ENCODE results near the gene CLK4.

The CLK4 gene

DNA sequence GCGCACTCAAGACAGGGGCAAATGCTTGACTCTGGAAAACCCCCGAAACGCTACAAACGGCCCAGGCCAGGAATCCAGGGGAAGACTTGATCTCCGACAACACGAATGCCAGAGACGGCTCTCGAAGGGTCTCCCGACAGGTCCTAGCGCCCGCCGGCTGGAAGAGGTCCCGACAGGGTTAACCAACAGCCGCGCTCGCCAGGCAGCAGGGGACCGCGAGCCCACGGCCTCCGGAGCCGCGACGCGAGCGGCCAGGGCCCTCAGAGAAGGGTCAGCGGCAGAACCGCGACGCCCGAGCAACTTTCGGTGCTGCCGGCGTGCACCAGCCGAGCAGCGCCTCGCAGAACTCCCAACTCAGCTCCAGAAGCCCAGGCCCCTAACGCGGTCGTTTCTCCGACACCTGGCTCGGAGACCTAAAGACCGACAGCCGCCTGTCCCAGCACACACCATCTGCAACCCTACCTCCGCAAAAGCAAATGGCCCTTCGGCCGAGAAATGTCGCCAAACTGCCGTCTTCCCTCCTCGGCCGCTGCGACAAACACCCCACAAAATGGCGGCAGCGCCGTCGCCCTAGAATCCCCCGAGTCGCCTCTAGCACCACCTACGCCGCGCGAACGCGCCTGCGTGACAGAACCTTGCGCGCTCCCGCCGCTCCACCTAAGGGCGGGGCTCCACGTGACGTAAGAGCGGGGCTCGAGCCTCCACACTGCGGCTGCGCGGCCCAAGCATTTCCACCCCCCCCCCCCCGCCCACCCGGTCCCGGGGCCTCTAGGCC, at the start of gene CLK4:
CLK4 (minus strand) TSS at position 567 of the 775 bp plus-strand sequence. CDS start 3,634 bp downstream, outside the sequence.
- DNase-seq (ENCODE audit: low spot score): peak; percentile 97

DNA sequence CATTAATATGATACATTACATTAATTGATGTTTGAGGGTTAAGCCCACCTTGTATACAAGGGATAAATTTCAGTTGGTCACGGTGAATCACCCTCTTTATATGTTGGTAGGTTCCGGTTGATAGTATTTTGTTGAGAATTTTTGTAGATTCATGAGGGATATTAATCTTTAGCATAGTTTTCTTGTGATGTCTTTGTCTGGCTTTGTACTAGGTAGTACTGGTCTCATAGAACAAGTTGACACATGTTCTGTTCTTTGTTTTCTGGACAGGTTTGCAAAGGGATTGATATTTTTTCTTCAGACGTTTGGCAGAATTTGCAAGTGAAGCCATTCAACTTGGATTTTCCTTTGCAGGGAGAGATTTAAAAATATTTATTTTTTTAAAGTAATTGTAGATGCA, 49.1 kb upstream of the CLK4 start:
- DNase-seq (ENCODE audit: low spot score): no peak

DNA sequence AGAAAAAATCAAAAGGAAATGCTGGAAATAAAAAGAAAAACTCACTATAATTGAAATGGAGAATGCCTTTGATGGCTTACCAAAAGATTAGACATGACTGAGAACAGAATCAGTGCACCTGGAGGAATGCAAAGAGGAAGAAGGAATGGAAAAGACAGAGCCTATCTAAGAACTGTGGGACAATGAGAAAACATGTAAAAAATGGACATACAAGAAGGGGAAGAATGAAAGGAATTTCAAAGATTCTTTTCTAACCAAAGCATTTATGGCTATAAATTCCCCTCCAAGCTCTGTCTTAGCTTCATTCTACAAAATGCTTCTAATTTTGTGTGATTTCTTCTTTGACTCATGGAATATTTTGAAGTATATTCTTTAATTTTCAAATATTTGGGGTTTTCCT, 47.5 kb upstream of the CLK4 start:
- no peak for DNase-seq (ENCODE audit: low spot score)

DNA sequence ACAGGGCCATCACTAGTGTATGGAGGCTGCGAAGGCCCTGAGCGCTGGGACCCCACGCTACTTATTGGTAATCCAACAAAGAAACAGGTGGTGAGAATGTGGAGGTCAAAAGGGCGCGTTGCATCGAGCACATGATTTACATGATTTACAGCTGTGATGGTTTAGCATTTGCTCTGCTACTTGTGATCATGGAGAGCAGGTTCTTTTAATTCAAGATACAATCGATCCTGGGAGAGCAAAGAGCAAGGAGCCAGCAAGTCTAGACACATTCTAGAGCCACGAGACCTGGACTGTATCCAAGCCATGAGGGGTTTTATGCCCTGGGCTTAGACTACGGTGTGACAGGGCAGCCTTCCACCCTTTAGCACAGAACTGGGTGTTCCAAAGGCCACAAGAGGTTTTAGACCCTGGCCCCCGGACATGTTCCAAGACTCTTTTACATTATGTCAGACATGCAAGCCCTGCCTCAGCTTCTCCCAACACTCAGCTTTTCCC, 47.0 kb upstream of the CLK4 start:
- no peak for DNase-seq (ENCODE audit: low spot score)

DNA sequence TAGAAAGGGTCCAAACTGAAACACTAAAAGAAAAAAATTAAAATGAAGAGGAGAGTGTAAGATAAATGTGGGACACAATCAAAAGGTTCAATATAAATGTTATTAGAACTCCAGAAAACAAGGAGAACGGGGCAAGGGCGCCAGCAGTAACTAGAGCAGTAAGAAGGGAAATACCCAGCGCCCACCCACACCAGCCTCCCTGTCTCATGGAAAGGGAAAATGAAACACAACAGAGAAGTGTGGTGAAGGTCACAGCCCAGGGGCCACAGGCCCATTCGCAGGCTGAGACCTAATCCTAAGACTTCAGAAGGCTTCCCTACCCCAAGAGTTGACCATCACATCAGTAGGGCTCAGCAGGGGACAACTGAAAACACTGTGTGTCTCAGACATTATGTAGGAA, 45.8 kb upstream of the CLK4 start:
- no peak for DNase-seq (ENCODE audit: low spot score)

DNA sequence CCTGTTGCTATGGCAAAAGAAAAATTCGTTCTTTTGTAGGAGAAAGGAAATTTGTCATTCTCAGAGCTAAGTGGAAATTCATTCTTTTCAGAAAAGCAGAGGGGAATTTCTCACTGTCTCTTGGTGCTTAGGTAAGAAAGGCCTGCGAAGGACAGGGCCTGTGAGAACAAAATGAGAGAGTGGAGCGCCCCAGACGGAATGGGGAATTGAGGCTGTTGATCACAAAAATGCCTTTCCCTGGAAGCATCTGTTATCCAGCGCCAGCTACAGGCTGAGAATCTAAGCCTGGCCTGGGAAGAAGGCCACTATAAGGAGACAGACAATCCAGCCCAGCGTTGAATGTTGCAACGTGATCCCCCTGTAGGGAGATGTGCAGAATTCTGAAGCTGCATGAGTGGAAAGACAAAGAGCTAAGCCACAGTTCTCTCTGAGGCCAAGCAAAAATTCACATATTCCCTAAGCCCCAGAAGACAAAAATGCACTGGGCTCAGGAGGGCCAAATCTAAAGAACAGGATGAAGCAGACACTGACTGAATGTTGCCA, 44.8 kb upstream of the CLK4 start:
- no peak for DNase-seq (ENCODE audit: low spot score)

DNA sequence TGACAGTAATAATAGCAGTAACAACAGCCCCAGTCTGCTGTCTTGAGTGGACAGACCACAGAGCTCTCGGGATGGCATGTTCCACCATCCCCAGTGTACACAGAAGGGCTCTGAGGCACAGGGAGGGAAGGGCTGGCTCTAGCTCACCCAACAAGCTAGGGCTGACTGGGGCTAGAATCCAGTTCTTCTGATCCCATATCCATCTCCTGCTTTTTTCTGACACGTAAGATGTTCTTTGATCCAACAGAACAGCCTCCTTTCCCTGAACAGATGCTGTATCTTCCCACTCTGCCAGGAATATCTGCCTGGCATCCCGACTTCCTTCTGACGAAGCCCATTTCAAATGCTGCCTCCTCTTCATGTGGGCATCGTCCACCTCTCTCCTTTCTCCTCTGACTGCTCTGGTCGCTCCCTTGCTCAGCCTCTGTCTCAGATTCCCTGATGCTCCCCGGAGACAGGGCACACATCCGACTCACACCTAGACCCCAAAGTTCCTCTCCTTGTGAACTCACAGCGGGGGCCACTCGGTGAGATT, 43.6 kb upstream of the CLK4 start:
- no peak for DNase-seq (ENCODE audit: low spot score)

DNA sequence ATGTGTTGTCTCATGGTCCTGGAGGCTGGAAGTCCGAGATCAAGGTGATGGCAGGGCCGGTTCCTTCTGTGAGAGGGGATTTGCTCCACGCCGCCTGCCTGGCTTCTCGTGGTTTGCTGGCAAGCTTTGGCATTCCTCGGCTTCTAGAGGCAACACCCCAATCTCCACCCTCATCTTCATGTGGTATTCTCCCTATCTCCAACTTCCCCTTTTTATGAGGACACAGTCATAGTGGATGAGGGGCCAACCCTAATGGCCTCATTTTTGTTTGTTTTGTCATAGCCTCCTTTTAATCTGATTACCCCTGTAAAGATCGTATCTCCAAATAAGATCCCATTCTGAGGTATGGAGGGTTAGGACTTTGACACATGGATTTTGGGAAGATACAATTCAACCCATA, 41.7 kb upstream of the CLK4 start:
- no peak for DNase-seq (ENCODE audit: low spot score)

DNA sequence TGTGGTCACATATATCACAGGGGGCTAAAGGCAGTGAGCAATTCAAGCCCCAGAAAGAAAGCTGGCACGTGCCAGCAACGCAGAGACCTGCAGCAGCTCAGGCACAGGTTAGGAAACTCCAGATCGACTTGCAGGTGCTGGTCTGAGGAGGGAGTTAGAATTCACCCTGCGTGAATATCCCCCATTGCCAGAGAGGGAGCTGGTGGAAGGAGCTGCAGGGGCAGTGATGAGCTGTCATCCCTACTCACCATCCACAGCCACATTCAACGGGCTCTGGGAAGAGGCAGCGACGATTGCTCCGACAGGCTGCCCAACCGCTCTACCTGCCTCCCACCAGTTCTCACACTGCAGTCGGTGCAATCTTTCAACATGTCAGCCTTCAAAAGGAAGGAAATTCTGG, 40.8 kb upstream of the CLK4 start:
- no peak for DNase-seq (ENCODE audit: low spot score)

DNA sequence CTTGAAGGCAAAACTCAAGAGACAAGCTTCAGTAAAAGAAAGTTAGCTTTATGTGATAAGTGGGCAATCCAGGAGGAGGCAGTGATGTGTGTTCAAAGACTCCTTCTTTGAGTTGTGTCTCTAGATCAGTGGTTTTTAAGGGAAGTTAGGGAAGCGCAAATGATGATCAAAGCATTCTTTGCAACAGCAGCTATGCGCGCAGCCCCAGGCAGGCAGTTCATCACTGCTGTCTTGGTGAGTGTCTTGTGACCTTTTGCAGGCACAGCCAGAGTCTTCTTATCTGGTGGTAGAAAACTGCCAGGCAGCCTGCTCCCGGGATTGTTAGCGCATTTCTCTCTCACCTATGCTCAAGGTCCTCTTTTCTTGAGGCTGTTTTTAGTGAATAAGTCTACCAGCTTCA, 40.3 kb upstream of the CLK4 start:
- no peak for DNase-seq (ENCODE audit: low spot score)

DNA sequence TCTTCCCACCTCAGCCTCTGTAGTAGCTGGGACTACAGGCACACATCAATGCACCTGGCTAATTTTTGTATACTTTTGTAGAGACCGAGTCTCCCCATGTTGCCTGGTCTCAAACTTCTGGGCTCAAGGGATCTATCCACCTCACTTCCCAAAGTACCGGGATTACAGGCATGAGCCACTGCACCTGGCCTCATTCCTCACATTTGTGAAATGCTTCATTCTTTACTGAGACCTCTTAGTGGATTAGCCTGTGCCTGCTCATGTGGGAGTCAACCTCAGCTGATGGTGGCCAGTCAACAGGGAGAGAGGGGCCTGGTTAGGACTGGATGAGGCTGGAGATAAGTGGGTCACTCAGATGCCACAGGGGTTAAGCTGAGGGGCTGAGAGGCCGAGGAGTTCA, 37.3 kb upstream of the CLK4 start:
- no peak for DNase-seq (ENCODE audit: low spot score)

DNA sequence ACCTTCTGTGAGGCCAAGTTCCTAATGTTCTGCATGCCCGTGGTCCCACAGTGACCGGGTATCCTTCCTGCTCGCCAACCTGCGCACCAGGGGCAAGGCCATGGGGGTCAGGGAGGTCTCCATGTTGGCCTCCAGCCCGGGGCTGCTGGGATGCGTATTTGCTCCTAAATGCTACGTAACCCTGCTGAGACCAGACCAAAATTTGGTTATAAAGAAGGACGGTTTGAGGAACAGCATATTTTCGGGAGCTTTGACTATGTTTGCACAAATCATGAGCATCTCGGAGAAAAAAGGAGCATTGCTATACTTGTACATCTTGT, 35.7 kb upstream of the CLK4 start:
- no peak for DNase-seq (ENCODE audit: low spot score)

DNA sequence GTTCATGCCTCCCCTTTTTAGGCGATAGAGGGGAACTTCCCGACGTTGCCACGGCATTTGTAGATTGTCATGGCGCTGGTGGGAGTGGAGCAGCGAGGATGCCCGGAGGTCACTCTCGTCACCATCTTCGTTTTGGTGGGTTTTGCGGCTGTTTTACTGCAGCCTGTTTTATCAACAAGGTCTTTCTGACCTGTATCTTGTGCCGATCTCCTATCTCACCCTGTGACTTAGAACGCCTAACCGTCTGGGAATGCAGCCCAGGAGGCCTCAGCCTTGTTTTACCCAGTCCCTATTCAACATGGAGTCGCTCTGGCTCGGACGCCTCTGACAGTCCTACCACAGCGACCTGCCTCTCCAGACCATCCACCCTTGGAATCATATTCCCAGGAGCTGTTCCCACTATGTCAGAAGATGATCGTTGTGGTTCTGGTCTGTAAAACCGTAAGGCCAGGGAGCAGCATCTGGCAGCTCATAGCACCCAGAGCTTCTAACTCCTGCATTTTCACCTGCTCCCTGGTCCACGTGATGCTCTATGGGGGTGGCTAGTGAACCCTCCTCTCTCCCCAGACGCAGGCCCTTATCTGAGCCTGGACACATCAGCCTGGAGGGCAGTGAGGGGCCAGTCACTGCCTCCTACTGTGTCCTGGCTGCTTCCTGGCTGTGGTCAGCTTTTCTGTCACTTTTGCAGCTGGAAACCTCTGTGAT, 35.1 kb upstream of the CLK4 start:
- no peak for DNase-seq (ENCODE audit: low spot score)

DNA sequence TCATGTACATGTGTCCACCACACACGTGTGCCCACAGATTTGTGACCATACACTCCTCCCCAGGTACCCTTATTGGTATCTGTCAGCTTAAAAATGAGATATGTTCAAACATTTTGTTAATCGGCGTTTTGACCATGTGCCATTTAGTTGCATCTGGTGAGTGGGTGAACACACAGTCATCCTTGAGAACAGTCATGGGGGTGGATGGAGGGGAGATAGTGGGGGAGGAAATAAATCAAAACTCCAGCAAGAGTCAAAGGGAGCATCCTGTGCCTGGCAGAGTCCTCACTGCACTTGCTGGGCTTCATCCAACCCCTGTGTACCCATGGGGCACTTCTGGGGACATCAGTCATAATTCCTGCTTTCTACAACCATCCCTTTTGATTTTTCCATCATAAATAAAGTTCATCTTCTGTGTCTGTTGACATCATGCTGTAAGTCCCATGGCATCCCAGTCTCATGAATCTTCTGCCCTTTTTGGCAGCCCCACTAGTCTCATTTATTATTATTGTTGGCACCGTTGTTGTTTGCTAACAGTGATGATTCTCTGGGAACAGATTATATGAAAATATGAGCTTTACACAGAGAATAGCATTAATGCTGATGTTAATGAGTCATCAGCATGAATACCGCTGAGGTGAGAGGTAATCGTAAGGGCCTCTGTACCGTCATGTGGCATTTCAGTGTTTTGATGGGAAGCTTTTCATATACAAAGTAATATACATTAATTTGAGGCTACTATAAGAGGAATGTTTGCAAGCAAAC, 24.4 kb upstream of the CLK4 start:
- no peak for DNase-seq (ENCODE audit: low spot score)

DNA sequence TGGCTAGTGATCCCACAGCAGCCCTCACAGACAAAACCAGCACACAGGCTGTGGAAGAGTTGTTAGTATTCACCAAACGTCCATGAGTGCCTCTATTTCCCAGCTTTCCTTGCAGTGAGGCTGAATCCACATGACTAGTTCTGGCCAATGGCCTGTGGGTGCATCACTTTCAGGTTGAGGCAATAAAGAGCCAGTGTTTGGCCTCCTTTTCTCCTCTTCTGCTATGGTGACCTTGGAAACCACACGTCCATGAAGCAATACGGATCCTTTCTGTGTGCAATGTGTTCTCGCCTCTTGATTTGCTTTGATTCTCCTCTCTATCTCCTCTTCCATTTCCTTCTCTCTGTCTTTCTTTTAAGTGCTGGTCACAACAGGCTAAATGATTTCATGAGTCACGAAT, 23.4 kb upstream of the CLK4 start:
- no peak for DNase-seq (ENCODE audit: low spot score)

DNA sequence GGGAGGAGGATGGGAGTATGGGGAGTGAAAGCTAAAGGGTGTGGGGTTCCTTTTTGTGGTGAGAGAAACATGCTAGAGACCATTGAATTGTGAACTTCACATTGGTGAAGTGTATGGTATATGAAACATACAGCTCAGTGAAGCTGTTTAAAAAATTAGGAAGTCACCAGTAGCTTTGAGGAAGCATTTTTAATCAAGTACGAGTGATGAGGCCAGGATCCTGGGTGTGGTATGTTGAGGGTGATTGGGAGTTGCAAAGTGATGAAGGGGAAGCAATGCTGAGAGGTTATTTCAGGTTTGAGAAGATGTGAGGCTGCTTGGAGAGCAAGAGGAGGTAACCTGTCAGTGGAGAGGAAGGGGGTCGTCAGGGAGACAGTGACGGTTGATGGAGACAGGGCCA, 22.7 kb upstream of the CLK4 start:
- DNase-seq (ENCODE audit: low spot score): no peak

DNA sequence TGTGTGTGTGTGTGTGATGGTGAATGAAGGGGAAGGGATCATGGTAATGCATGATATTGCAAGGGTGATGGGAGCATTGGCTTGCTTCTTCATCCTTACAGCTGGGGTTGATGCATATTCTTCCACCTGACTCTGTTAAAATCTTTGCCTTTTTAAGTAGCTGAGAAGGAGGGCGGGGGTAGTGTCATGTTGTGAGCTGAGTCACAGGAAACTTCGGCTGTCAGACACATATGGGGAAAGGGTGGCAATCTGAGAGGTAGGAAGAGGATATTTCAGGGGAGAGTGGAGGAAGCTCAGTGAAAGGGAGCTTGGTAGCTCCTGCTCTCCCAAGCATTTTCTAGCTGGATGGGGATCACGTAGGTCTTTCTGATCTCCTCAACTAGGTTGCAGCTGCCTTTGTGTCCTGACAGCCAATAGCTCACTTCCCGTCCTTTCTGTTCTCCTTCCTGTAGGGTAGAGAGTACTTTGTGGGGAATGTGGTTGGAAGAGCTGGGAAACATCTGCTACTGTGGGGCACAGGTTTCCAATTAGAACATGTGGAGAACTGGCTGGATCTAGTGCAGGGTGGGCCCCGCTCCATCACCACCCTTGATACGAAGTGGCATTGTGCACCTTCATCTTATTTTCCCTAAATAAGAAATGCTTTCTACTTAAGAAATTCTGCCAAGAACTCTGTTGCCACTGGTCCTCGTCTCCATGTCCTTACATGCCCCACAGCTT, 18.1 kb upstream of the CLK4 start:
- no peak for DNase-seq (ENCODE audit: low spot score)

DNA sequence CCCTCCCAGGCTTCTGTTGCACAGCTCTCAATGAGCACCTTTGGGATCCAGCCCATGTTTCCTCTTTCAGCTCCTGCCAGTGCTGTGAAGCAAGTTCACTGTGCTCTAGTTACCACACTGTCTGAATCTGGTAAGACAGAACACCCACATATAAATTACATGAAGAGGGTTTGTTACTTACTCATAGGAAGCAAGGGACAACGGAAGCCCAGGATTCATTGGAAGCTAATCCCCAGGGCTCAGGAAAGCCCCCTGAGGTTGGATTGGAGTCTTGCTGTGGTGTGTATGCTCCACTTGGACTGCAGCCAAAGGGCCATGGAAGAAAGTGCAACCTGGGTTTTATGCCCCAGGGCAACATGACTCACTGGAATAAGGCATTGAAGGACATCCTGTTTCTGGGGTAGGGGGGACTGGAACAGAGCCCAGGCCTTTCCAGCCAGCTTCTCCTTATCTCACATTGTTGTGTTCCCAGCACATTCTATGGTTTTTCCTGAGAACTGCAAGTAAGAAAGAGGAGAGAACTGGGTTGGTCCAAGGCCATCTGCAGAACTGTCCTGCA, 15.6 kb upstream of the CLK4 start:
- no peak for DNase-seq (ENCODE audit: low spot score)

DNA sequence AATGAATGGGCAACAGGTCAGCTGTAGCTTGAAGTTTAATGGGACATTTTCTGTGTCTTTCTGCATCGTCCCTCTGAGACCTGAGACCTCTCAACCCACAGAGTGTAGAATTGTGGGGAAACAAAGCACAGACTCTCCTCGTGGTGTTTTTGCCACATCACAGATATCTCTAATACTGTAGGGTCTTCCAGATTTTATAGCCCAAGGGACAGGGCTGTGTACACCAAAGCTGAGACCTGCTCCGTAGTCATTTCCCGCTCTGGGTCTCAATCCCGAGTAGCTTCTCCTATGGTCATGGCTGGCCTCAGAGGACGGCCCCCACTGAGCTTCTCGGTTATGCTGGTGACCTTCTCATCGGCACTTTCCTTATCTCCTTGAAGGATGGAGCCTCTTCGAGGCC, 14.9 kb upstream of the CLK4 start:
- DNase-seq (ENCODE audit: low spot score): no peak

DNA sequence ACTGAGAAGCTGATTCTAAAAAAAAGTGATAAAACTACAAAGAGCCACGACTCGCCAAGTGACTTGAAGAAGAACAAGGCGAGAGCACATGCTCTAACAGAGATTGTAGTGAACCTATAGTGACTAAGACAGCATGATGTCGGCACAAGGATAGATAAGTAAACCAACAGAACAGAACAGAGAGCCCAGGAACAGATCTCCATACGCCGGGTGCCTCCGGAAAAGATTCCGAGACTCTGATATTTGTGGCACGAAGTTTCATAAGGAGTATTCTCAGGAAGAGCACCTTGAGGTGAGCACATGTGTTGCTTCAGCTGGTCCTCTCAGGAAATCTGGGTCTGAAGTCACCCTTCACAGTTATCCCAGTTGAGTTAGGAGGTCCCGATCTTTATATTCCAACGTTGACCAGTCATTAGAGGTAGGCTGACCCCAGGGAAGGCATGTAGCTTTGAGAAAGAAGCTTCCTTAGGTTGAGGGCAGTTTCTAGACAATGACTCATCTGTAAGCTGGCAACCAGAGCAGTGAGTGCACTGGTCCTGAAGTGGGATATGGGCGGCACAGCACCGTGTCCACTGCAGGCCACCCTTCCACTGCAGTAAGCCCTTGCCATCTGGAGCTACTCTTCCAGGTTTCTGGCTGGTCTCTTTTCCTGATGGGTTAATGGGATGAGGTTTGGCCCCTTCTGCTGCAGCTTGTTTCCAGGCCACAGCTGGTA, 13.6 kb upstream of the CLK4 start:
- DNase-seq (ENCODE audit: low spot score): no peak

All from CD4-positive, alpha-beta T cell treated with Interleukin-15 for 4 hours (primary cell).